CD4-positive, CD25-positive, alpha-beta regulatory T cell (primary cell): Measurements from ENCODE around the gene SMARCC2. TPM values are rescaled to one million over a fixed set of nuclear protein-coding genes. Genes with fewer than 3 reads are reported as not detected.
"Not testable (repeated sequence)": the region's sequence is repeated elsewhere in the genome, so short reads cannot be mapped to it uniquely, and the experiment has no call there.

Source experiments
- ATAC-seq, 2 donors: fragments of 150-1000 bp; cut with Tn5 transposase; one replicate each; pipeline ENCODE4 v1.10.0; 2021; ENCODE audit warnings: low read depth in 2 of 2, moderate number of reproducible peaks in 2 of 2, moderate library complexity in 1 of 2
- DNase-seq, 3 donors: peaks; one replicate each; pipeline versions ENCODE4 v3.0.0 to v3.0.0-alpha.2; 2012 to 2022; ENCODE audit warnings: mixed read lengths in 1 of 3
- H3K27ac ChIP-seq: one replicate; pipeline ENCODE4 v1.7.0; 2013; ENCODE audit warnings: mild to moderate bottlenecking, low read length; ENCODE audit not compliant: insufficient read depth, poor library complexity, severe bottlenecking
- H3K27me3 ChIP-seq: one replicate; pipeline ENCODE4 v1.7.0; 2013; ENCODE audit warnings: low read length; ENCODE audit not compliant: control insufficient read depth, insufficient read depth
- H3K36me3 ChIP-seq: one replicate; pipeline ENCODE4 v1.7.0; 2013; ENCODE audit warnings: mild to moderate bottlenecking, low read length, moderate library complexity; ENCODE audit not compliant: control insufficient read depth, insufficient read depth
- H3K4me1 ChIP-seq: 2 replicates; pipeline ENCODE4 v1.7.0; 2013; ENCODE audit warnings: mild to moderate bottlenecking, low read length; ENCODE audit not compliant: insufficient read depth, control insufficient read depth, poor library complexity, severe bottlenecking
- H3K4me3 ChIP-seq: one replicate; pipeline ENCODE4 v1.7.0; 2013; ENCODE audit warnings: low read depth, mild to moderate bottlenecking, low read length, moderate library complexity
- H3K9me3 ChIP-seq, 2 experiments: 1 replicate in 1 of 2; 2 replicates in 1 of 2; pipeline ENCODE4 v1.7.0; 2013; ENCODE audit warnings: low read length in 2 of 2, mild to moderate bottlenecking in 1 of 2, moderate library complexity in 1 of 2; ENCODE audit not compliant: control insufficient read depth in 2 of 2
- H3K27ac Mint-ChIP-seq, 3 donors: one replicate each; pipeline ENCODE4 v1.8.0; 2020 to 2022; ENCODE audit warnings: mild to moderate bottlenecking in 3 of 3, mixed read lengths in 3 of 3, moderate library complexity in 2 of 3
- H3K27me3 Mint-ChIP-seq: one replicate; pipeline ENCODE4 v1.8.0; 2022; ENCODE audit warnings: mild to moderate bottlenecking, mixed read lengths
- H3K36me3 Mint-ChIP-seq: one replicate; pipeline ENCODE4 v1.8.0; 2020; ENCODE audit warnings: mixed read lengths
- H3K4me1 Mint-ChIP-seq, 4 donors: one replicate each; pipeline ENCODE4 v1.8.0; 2020 to 2022; ENCODE audit warnings: mixed read lengths in 4 of 4, mild to moderate bottlenecking in 1 of 4
- H3K4me3 Mint-ChIP-seq, 4 donors: one replicate each; pipeline ENCODE4 v1.8.0; 2020 to 2022; ENCODE audit warnings: mild to moderate bottlenecking in 4 of 4, mixed read lengths in 4 of 4, moderate library complexity in 3 of 4
- H3K9me3 Mint-ChIP-seq, 7 donors: one replicate each; pipeline ENCODE4 v1.8.0; 2020 to 2022; ENCODE audit warnings: mixed read lengths in 7 of 7, mild to moderate bottlenecking in 3 of 7, moderate library complexity in 2 of 7
- polyA plus RNA-seq, 4 donors: library from polyadenylated mRNA; unstranded; fragments of 300-500 nt; fragmentation: Illumina TruSeq; gene quantifications; one replicate each; pipeline ENCODE4 v1.2.3, GENCODE V29; 2021
- total RNA-seq: library from RNA; stranded (reverse); gene quantifications from one replicate; pipeline ENCODE4 v1.2.3, GENCODE V29; 2022

The SMARCC2 gene
- total and polyA plus RNA-seq, 5 donors from 2014 or later = 46.3 to 153 (median 57.1) TPM

DNA sequence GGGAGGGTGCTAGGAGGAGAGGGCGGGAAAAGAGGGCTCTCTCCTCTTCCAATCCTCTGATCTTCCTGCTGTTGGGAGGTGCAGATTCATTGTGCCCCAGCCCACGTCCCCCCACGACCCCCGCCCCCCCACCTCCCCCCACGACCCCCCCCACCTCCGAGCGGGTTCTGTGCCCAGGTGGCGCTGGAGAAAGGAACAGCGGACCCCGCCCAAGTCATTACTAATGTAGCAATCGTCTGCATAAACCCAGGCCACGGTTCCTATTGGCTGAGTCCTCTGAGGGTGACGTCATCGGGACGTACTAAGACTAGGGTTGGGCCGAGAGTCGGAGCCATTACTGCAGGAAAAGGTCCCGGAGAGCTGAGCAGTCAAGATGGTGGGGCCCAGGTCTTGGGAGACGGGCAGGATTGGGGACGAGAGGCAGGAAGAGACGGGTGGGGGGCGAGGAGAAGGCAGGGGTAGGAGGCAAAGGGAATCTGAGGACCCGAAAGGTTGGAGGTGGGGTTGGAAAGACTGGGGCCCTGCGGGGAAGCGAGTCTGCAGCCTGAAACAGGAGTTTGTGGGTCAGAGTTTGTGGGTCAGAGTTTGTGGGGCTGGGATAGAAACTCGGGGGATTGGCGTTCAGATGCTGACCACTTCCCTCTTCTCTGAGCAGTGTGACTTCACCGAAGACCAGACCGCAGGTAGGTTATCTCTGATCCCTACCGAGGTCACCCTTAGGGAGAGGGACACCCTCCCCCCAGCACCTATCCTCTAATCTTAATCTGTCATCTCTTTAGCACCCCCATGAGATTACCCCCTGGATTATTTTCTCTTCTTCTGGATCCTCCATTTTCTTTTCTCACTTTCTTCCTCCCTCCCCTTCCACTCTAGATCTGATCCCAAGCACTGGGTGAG lies 31.0 kb downstream of the SMARCC2 start, which contains the start of gene MYL6:
MYL6 (plus strand) TSS at position 331 of the 897 bp plus-strand sequence; CDS start at position 374, 43 bp downstream.
- Histone ChIP-seq H3K9me3 (no peaks in the 10 kb centered on the region), H3K4me1 (peaks cover 46% of the 10 kb centered on the region), H3K27me3 (no peaks in the 10 kb centered on the region), H3K36me3 (peaks cover 31% of the 10 kb centered on the region), H3K27ac (peak within 1 kb of the TSS; percentile 95), H3K4me3 (peak within 1 kb of the TSS; percentile 98)
- H3K4me1 Mint-ChIP-seq = peaks cover 0 to 61% (median 31%) of the 10 kb centered on the region in 4 donors
- no peaks in the 10 kb centered on the region for H3K27me3 Mint-ChIP-seq
- peaks cover 16% of the 10 kb centered on the region for H3K36me3 Mint-ChIP-seq
- ATAC-seq = peak; percentile 89 to 91
- peak within 1 kb of the TSS; percentile 92 to 100 (median 100) for H3K4me3 Mint-ChIP-seq
- peak; percentile 90 to 97 (median 91) for DNase-seq
- H3K9me3 Mint-ChIP-seq = no peaks in the 10 kb centered on the region
- peak within 1 kb of the TSS; percentile 98 to 100 (median 100) for H3K27ac Mint-ChIP-seq

DNA sequence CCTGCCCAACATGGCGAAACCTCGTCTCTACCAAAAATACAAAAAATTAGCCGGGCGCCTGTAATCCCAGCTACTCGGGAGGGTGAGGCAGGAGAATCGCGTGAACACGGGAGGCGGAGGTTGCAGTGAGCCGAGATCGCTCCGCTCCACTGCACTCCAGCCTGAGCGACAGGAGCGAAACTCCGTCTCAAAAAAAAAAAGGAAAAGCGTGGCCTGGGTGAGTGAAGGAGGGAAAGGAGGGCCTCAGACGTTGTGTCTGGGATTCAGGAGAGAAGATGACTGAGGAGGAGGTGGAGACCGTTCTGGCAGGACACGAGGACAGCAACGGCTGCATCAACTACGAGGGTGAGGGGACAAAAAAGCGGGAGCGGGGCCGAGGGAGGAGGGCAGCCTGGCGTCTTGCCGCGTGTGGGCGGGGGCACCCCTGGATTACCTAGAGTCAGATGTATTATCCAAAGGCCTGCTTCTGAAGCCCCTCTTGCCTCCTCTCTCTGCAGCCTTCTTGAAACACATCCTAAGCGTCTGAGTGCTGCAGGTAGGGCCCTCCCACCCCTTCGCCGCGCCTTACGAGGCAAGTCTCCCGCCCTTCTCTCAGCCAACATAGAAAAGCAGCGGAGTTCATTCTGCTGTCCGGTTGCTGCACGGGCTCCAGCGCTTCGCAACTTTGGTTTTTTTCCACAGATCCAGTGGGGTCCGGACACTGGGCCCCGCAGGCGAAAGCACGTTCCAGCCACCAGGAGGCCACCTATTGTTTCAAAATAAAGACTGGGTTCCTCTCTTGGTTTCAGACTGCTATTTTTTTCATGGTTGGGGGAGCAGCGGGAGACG lies 31.9 kb downstream of the SMARCC2 start:
- peaks cover 4% of the 10 kb centered on the region for H3K27me3 Mint-ChIP-seq
- peaks cover 16% of the 10 kb centered on the region for H3K36me3 Mint-ChIP-seq
- H3K4me1 ChIP-seq = peaks cover 53% of the 10 kb centered on the region
- H3K4me3 Mint-ChIP-seq = peak overlapping the region; percentile 92 to 100 (median 100)
- peaks cover 22% of the 10 kb centered on the region for H3K36me3 ChIP-seq
- H3K9me3 Mint-ChIP-seq = no peaks in the 10 kb centered on the region
- DNase-seq (peak; percentile 55 to 84 (median 72)), ATAC-seq (peak; percentile 46 to 50)
- no peaks in the 10 kb centered on the region for H3K27me3 ChIP-seq
- no peaks in the 10 kb centered on the region for H3K9me3 ChIP-seq
- H3K4me1 Mint-ChIP-seq = peaks cover 0 to 68% (median 34%) of the 10 kb centered on the region in 4 donors
- H3K27ac ChIP-seq = peak overlapping the region; percentile 95
- H3K27ac Mint-ChIP-seq = peak overlapping the region; percentile 95 to 100 (median 98)
- peak overlapping the region; percentile 98 for H3K4me3 ChIP-seq

- H3K9me3 Mint-ChIP-seq, H3K27me3 ChIP-seq, H3K27me3 Mint-ChIP-seq, DNase-seq, H3K9me3 ChIP-seq, H3K27ac ChIP-seq, ATAC-seq: not testable (repeated sequence)
- Mint-ChIP-seq H3K27ac (peak overlapping the region in 2 of 3 donors; percentile 98 to 100), H3K4me1 (peaks cover 6 to 71% (median 38%) of the 10 kb centered on the region in 4 donors), H3K4me3 (peak overlapping the region; percentile 92 to 100 (median 100)), H3K36me3 (peaks cover 14% of the 10 kb centered on the region)
- Histone ChIP-seq H3K4me1 (peaks cover 55% of the 10 kb centered on the region), H3K36me3 (peaks cover 14% of the 10 kb centered on the region), H3K4me3 (peak overlapping the region; percentile 98)
These were observed 32.7 kb downstream of the SMARCC2 start for GRCh38 chr12:56156464-56157200.

GRCh38 chr12:56155256-56155845 lies 33.9 kb downstream of the SMARCC2 start:
- Histone ChIP-seq H3K4me3 (no peak overlapping the region), H3K4me1 (peaks cover 53% of the 10 kb centered on the region), H3K9me3 (no peaks in the 10 kb centered on the region), H3K36me3 (peaks cover 2% of the 10 kb centered on the region), H3K27ac (no peak overlapping the region), H3K27me3 (no peaks in the 10 kb centered on the region)
- peaks cover 4% of the 10 kb centered on the region for H3K27me3 Mint-ChIP-seq
- DNase-seq = no peak
- ATAC-seq = no peak
- H3K4me3 Mint-ChIP-seq = peak overlapping the region; percentile 59 to 88 (median 79)
- peaks cover 6% of the 10 kb centered on the region for H3K36me3 Mint-ChIP-seq
- peaks cover 10 to 71% (median 38%) of the 10 kb centered on the region in 4 donors for H3K4me1 Mint-ChIP-seq
- H3K9me3 Mint-ChIP-seq = no peaks in the 10 kb centered on the region
- H3K27ac Mint-ChIP-seq = peak overlapping the region in 1 of 3 donors; percentile 41

- Mint-ChIP-seq H3K27me3 (peaks cover 4% of the 10 kb centered on the region), H3K36me3 (peaks cover under 1% of the 10 kb centered on the region), H3K27ac (peak overlapping the region in 1 of 3 donors; percentile 41), H3K4me3 (peak overlapping the region; percentile 21 to 88 (median 61)), H3K4me1 (peaks cover 14 to 66% (median 32%) of the 10 kb centered on the region in 4 donors), H3K9me3 (no peaks in the 10 kb centered on the region)
- Histone ChIP-seq H3K36me3 (no peaks in the 10 kb centered on the region), H3K4me3 (no peak overlapping the region), H3K4me1 (peaks cover 48% of the 10 kb centered on the region), H3K27ac (no peak overlapping the region), H3K27me3 (no peaks in the 10 kb centered on the region), H3K9me3 (no peaks in the 10 kb centered on the region)
- no peak for DNase-seq
- ATAC-seq = no peak
These were observed 34.5 kb downstream of the SMARCC2 start for GRCh38 chr12:56154818-56155217.

GRCh38 chr12:56154246-56154771 lies 35.0 kb downstream of the SMARCC2 start:
- peaks cover 14 to 61% (median 29%) of the 10 kb centered on the region in 4 donors for H3K4me1 Mint-ChIP-seq
- Histone ChIP-seq H3K4me1 (peaks cover 43% of the 10 kb centered on the region), H3K4me3 (no peak overlapping the region), H3K36me3 (no peaks in the 10 kb centered on the region), H3K9me3 (no peaks in the 10 kb centered on the region), H3K27ac (no peak overlapping the region), H3K27me3 (no peaks in the 10 kb centered on the region)
- H3K4me3 Mint-ChIP-seq = peak overlapping the region in 3 of 4 donors; percentile 41 to 95 (median 88)
- H3K9me3 Mint-ChIP-seq = no peaks in the 10 kb centered on the region
- ATAC-seq (no peak), DNase-seq (no peak)
- peaks cover 4% of the 10 kb centered on the region for H3K27me3 Mint-ChIP-seq
- peak overlapping the region in 2 of 3 donors; percentile 41 to 55 for H3K27ac Mint-ChIP-seq
- H3K36me3 Mint-ChIP-seq = no peaks in the 10 kb centered on the region
